Hepatocyte (in vitro differentiated cells): ENCODE measurements around the gene STPG3. TPM values are rescaled to one million over a fixed set of nuclear protein-coding genes. Genes with fewer than 3 reads are reported as not detected.
"Not testable (repeated sequence)": the region's sequence is repeated elsewhere in the genome, so short reads cannot be mapped to it uniquely, and the experiment has no call there.

Experiments used
- DNase-seq: peaks from one replicate; pipeline ENCODE4 v3.0.0-alpha.2; 2016; ENCODE audit warnings: low spot score
- H2AFZ ChIP-seq: fragments of 200-600 bp; sonication (generic); 2 replicates; pipeline ENCODE4 v1.6.0; 2016; ENCODE audit warnings: antibody characterized with exemption, mild to moderate bottlenecking
- H3K27ac ChIP-seq: fragments of 200-600 bp; sonication (generic); 2 replicates; pipeline ENCODE4 v1.5.1; 2016; ENCODE audit warnings: mild to moderate bottlenecking
- H3K27me3 ChIP-seq: fragments of 200-600 bp; sonication (generic); 2 replicates; pipeline ENCODE4 v1.6.1; 2016
- H3K36me3 ChIP-seq: fragments of 200-600 bp; sonication (generic); replicated peaks from 2 replicates; pipeline ENCODE4 v1.5.1; 2016; ENCODE audit warnings: low read depth; ENCODE audit not compliant: insufficient read depth
- H3K4me1 ChIP-seq: fragments of 200-600 bp; sonication (generic); 2 replicates; pipeline ENCODE4 v1.5.1; 2016; ENCODE audit warnings: mild to moderate bottlenecking, moderate library complexity; ENCODE audit not compliant: insufficient read depth
- H3K4me2 ChIP-seq: fragments of 200-600 bp; sonication (generic); 2 replicates; pipeline ENCODE4 v1.6.0; 2016
- H3K4me3 ChIP-seq: fragments of 200-600 bp; sonication (generic); 2 replicates; pipeline ENCODE4 v1.5.1; 2016; ENCODE audit warnings: mild to moderate bottlenecking
- H3K79me2 ChIP-seq: fragments of 200-600 bp; sonication (generic); 2 replicates; pipeline ENCODE4 v1.6.0; 2017; ENCODE audit warnings: mild to moderate bottlenecking
- H3K9me2 ChIP-seq: fragments of 200-600 bp; sonication (generic); replicated peaks from 2 replicates; pipeline ENCODE4 v1.6.0; 2017; ENCODE audit warnings: mild to moderate bottlenecking; ENCODE audit not compliant: insufficient read depth
- H3K9me3 ChIP-seq: fragments of 200-600 bp; sonication (generic); 2 replicates; pipeline ENCODE4 v1.5.1; 2016; ENCODE audit warnings: low read depth, mild to moderate bottlenecking
- H4K20me1 ChIP-seq: fragments of 200-600 bp; sonication (generic); 2 replicates; pipeline ENCODE4 v1.6.0; 2016; ENCODE audit warnings: mild to moderate bottlenecking; ENCODE audit not compliant: insufficient read depth, poor library complexity, severe bottlenecking
- CTCF ChIP-seq: fragments of 200-600 bp; sonication (generic); IDR thresholded peaks from 2 replicates; pipeline ENCODE4 v1.5.1; 2016; ENCODE audit warnings: antibody characterized with exemption, mild to moderate bottlenecking; ENCODE audit not compliant: poor library complexity
- EZH2 ChIP-seq: fragments of 200-600 bp; sonication (generic); IDR thresholded peaks from 2 replicates; pipeline ENCODE4 v1.6.1; 2016; ENCODE audit warnings: antibody characterized with exemption, mild to moderate bottlenecking, borderline replicate concordance
- EZH2phosphoT487 ChIP-seq: fragments of 200-600 bp; sonication (generic); IDR thresholded peaks from one replicate; pipeline ENCODE4 v1.6.1; 2018; ENCODE audit warnings: antibody characterized with exemption, mild to moderate bottlenecking, low read depth, moderate library complexity; ENCODE audit not compliant: unreplicated experiment, severe bottlenecking
- WGBS: methylation state at CpG from one replicate; pipeline ENCODE4 v1.1.6; 2016; ENCODE audit warnings: low lambda C conversion rate; ENCODE audit errors: missing lambda C conversion rate; 5-methylcytosine and 5-hydroxymethylcytosine counted together
- polyA plus RNA-seq: library from polyadenylated mRNA; unstranded; fragments of >200 nt; fragmentation: Nextera tagmentation; extraction: Ambion mirVana; gene quantifications from 2 replicates; pipeline ENCODE4 v1.2.1, GENCODE V29; 2016
- total RNA-seq: library from RNA; depleted of rRNA; stranded (reverse); fragments of >200 nt; gene quantifications from 2 replicates; pipeline ENCODE4 v1.2.3, GENCODE V29; 2014

Gene STPG3
- total and polyA plus RNA-seq, 2 experiments from 2014 or later: 1.5 TPM; not detected in 1

- no peak overlapping the region for H3K4me3 ChIP-seq
- peaks cover 26% of the 10 kb centered on the region for H3K4me1 ChIP-seq
- H3K9me3 ChIP-seq: no peaks in the 10 kb centered on the region
- H2AFZ ChIP-seq: no peak overlapping the region
- WGBS: 26% methylated on average over 23 of the region's 31 CpGs
- peak overlapping the region; percentile 82 for H3K4me2 ChIP-seq
- DNase-seq: peak; percentile 96
- no peaks in the 10 kb centered on the region for H3K9me2 ChIP-seq
- H3K79me2 ChIP-seq: peaks cover 33% of the 10 kb centered on the region
- no peaks in the 10 kb centered on the region for H3K36me3 ChIP-seq
- H3K27me3 ChIP-seq: no peaks in the 10 kb centered on the region
- no peak for TF ChIP-seq EZH2
- TF ChIP-seq CTCF: peak; percentile 100
- H3K27ac ChIP-seq: peak overlapping the region; percentile 57
- no peaks in the 10 kb centered on the region for H4K20me1 ChIP-seq
These were observed 14.7 kb upstream of the STPG3 start for GRCh38 chr9:137236238-137236935.

GRCh38 chr9:137236936-137237421 lies 14.1 kb upstream of the STPG3 start:
- TF ChIP-seq EZH2: no peak
- no peak for TF ChIP-seq EZH2phosphoT487
- Histone ChIP-seq H3K36me3 (no peaks in the 10 kb centered on the region), H3K9me2 (no peaks in the 10 kb centered on the region), H3K27me3 (no peaks in the 10 kb centered on the region), H3K4me3 (no peak overlapping the region), H3K4me2 (peak overlapping the region; percentile 82), H4K20me1 (peaks cover 5% of the 10 kb centered on the region), H3K9me3 (no peaks in the 10 kb centered on the region), H3K79me2 (peaks cover 37% of the 10 kb centered on the region), H3K27ac (peak overlapping the region; percentile 50), H2AFZ (no peak overlapping the region), H3K4me1 (peaks cover 26% of the 10 kb centered on the region)
- DNase-seq: no peak
- WGBS: 48% methylated on average over 11 of the region's 11 CpGs

- H3K9me3 ChIP-seq: no peaks in the 10 kb centered on the region
- H3K27me3 ChIP-seq: no peaks in the 10 kb centered on the region
- H3K79me2 ChIP-seq: peaks cover 48% of the 10 kb centered on the region
- H4K20me1 ChIP-seq: peaks cover 15% of the 10 kb centered on the region
- H3K4me1 ChIP-seq: peaks cover 34% of the 10 kb centered on the region
- H3K4me3 ChIP-seq: no peak overlapping the region
- TF ChIP-seq CTCF (no peak), EZH2 (no peak), EZH2phosphoT487 (no peak)
- no peaks in the 10 kb centered on the region for H3K36me3 ChIP-seq
- H3K4me2 ChIP-seq: peak overlapping the region; percentile 82
- WGBS: 85% methylated on average over 12 of the region's 13 CpGs
- H3K27ac ChIP-seq: no peak overlapping the region
- H3K9me2 ChIP-seq: no peaks in the 10 kb centered on the region
- DNase-seq: no peak
- H2AFZ ChIP-seq: no peak overlapping the region
These were observed 13.0 kb upstream of the STPG3 start for GRCh38 chr9:137237759-137238726.

GRCh38 chr9:137239541-137240200 lies 11.4 kb upstream of the STPG3 start:
- H3K9me2 ChIP-seq, DNase-seq, H3K36me3 ChIP-seq, H3K27me3 ChIP-seq, H3K9me3 ChIP-seq: not testable (repeated sequence)
- Histone ChIP-seq H3K27ac (peak overlapping the region; percentile 94), H3K4me2 (peak overlapping the region; percentile 82), H3K79me2 (peaks cover 61% of the 10 kb centered on the region), H2AFZ (peak overlapping the region; percentile 33), H4K20me1 (peaks cover 24% of the 10 kb centered on the region), H3K4me3 (peak overlapping the region; percentile 82), H3K4me1 (peaks cover 34% of the 10 kb centered on the region)
- WGBS: 49% methylated on average over 27 of the region's 27 CpGs
